Hematopoietic multipotent progenitor cell treated with erythropoietin and hydrocortisone succinate and interleukin-3 and kit ligand, for 17 days (in vitro differentiated cells): Measurements from ENCODE around the gene CHP2.
"Not testable (repeated sequence)": the region's sequence is repeated elsewhere in the genome, so short reads cannot be mapped to it uniquely, and the experiment has no call there.

Source experiments
- DNase-seq: peaks from one replicate; pipeline ENCODE4 v3.0.0-alpha.2; 2015; ENCODE audit warnings: low spot score

The CHP2 gene

GRCh38 chr16:23745263-23745662 lies 9.6 kb upstream of the CHP2 start:
- no peak for DNase-seq

GRCh38 chr16:23748630-23749029 lies 6.2 kb upstream of the CHP2 start:
- DNase-seq = no peak

- not testable (repeated sequence) for DNase-seq
Measured at GRCh38 chr16:23751053-23751452, 3.8 kb upstream of the CHP2 start.

- no peak for DNase-seq
Measured at GRCh38 chr16:23753908-23754593, 775 bp upstream of the CHP2 start.

- DNase-seq = no peak
Measured at GRCh38 chr16:23755484-23755809, 621 bp downstream of the CHP2 start.

- no peak for DNase-seq
Measured at GRCh38 chr16:23757116-23757515, 2.3 kb downstream of the CHP2 start.

GRCh38 chr16:23757937-23758619 lies 3.3 kb downstream of the CHP2 start:
- no peak for DNase-seq

- no peak for DNase-seq
Measured at GRCh38 chr16:23765933-23766332, 11.1 kb downstream of the CHP2 start.

- no peak for DNase-seq
Measured at GRCh38 chr16:23768581-23768980, 13.8 kb downstream of the CHP2 start.

- no peak for DNase-seq
Measured at GRCh38 chr16:23771027-23771426, 16.2 kb downstream of the CHP2 start.

- no peak for DNase-seq
Measured at GRCh38 chr16:23771642-23772041, 16.8 kb downstream of the CHP2 start.

GRCh38 chr16:23773339-23773738 lies 18.5 kb downstream of the CHP2 start:
- no peak for DNase-seq

- DNase-seq = no peak
Measured at GRCh38 chr16:23781176-23781575, 26.4 kb downstream of the CHP2 start.

GRCh38 chr16:23784811-23785447 lies 30.1 kb downstream of the CHP2 start:
- no peak for DNase-seq

- no peak for DNase-seq
Measured at GRCh38 chr16:23785842-23786241, 31.0 kb downstream of the CHP2 start.

GRCh38 chr16:23786964-23787561 lies 32.2 kb downstream of the CHP2 start:
- no peak for DNase-seq

GRCh38 chr16:23788685-23789084 lies 33.9 kb downstream of the CHP2 start:
- DNase-seq = no peak

- DNase-seq = no peak
Measured at GRCh38 chr16:23795378-23795777, 40.6 kb downstream of the CHP2 start.

- DNase-seq = no peak
Measured at GRCh38 chr16:23796941-23797340, 42.1 kb downstream of the CHP2 start.

GRCh38 chr16:23801378-23801777 lies 46.6 kb downstream of the CHP2 start:
- peak; percentile 58 for DNase-seq

GRCh38 chr16:23802776-23803175 lies 48.0 kb downstream of the CHP2 start:
- DNase-seq = no peak

- no peak for DNase-seq
Measured at GRCh38 chr16:23803591-23804123, 48.8 kb downstream of the CHP2 start.

- no peak for DNase-seq
Measured at GRCh38 chr16:23807028-23807427, 52.2 kb downstream of the CHP2 start.
